Gastroesophageal sphincter (tissue), 4 donors: ENCODE measurements around the gene TCERG1. TPM values are rescaled to one million over a fixed set of nuclear protein-coding genes. Genes with fewer than 3 reads are reported as not detected.

Experiments
- ATAC-seq: fragments of 150-250 bp; one replicate; pipeline ENCODE4 v1.9.1; 2016; ENCODE audit warnings: mild to moderate bottlenecking, moderate library complexity
- H3K27ac ChIP-seq, 4 donors: fragments of 200-600 bp; sonication (generic) in 3 of 4; 1 replicate in 3 of 4; 2 replicates in 1 of 4; pipeline ENCODE4 v1.5.1; 2016 to 2019
- H3K27me3 ChIP-seq: fragments of 200-600 bp; sonication (generic); one replicate; pipeline ENCODE4 v1.5.1; 2019
- H3K36me3 ChIP-seq, 2 donors: fragments of 200-600 bp; sonication (generic); one replicate each; pipeline ENCODE4 v1.5.1; 2019; ENCODE audit warnings: control low read depth in 1 of 2
- H3K4me1 ChIP-seq, 3 donors: fragments of 200-600 bp; sonication (generic); 1 replicate in 2 of 3; 2 replicates in 1 of 3; pipeline ENCODE4 v1.5.1; 2016 to 2019; ENCODE audit warnings: control low read depth in 2 of 3
- H3K4me3 ChIP-seq, 2 donors: fragments of 200-600 bp; sonication (generic); one replicate each; pipeline ENCODE4 v1.5.1; 2019; ENCODE audit warnings: mild to moderate bottlenecking in 1 of 2, moderate library complexity in 1 of 2
- H3K9me3 ChIP-seq, 3 donors: fragments of 200-600 bp; sonication (generic); one replicate each; pipeline ENCODE4 v1.5.1; 2017 to 2019; ENCODE audit warnings: control low read depth in 2 of 3
- CTCF ChIP-seq, 4 experiments: fragments of 200-600 bp in 2 of 4; fragments of 450-650 bp in 2 of 4; sonication (generic) in 1 of 4; IDR thresholded peaks; one replicate each; pipeline ENCODE4 v1.5.1; 2017 to 2019; ENCODE audit warnings: antibody characterized with exemption in 4 of 4, mild to moderate bottlenecking in 2 of 4, moderate library complexity in 2 of 4
- EP300 ChIP-seq: sonication (generic); formaldehyde crosslinking; IDR thresholded peaks from one replicate; pipeline ENCODE4 v1.6.1; 2017; ENCODE audit warnings: antibody characterized with exemption, mild to moderate bottlenecking
- POLR2A ChIP-seq, 2 donors: fragments of 450-650 bp; IDR thresholded peaks; one replicate each; pipeline ENCODE4 v1.6.1; 2017; ENCODE audit warnings: antibody characterized with exemption in 2 of 2, mild to moderate bottlenecking in 2 of 2, moderate library complexity in 1 of 2
- POLR2AphosphoS5 ChIP-seq: sonication (generic); formaldehyde crosslinking; IDR thresholded peaks from one replicate; pipeline ENCODE4 v1.6.1; 2017; ENCODE audit warnings: antibody characterized with exemption
- WGBS, 2 donors: methylation state at CpG; one replicate each; pipeline ENCODE4 v1.1.5; 2018; ENCODE audit warnings: low coverage in 1 of 2; 5-methylcytosine and 5-hydroxymethylcytosine counted together
- total RNA-seq, 4 donors: library from RNA; depleted of rRNA; stranded (reverse); fragments of >200 nt; gene quantifications; one replicate each; pipeline ENCODE4 v1.1.0, GENCODE V29; 2016

Gene TCERG1
- total RNA-seq, 4 donors from 2014 or later, result 19.8 to 66.9 (median 41.2) TPM

- no peaks in the 10 kb centered on the region for H3K27me3 ChIP-seq
- H3K4me1 ChIP-seq, result no peaks in the 10 kb centered on the region
- TF ChIP-seq POLR2AphosphoS5 (no peak), EP300 (no peak), CTCF (IDR thresholded peaks at IDR 0.05) (no peak), POLR2A (IDR thresholded peaks at IDR 0.05) (no peak)
- H3K4me3 ChIP-seq, result no peak overlapping the region
- no peak for ATAC-seq
- 50 to 75% methylated on average over 1 of the region's 1 CpG for WGBS, 2 donors
- H3K9me3 ChIP-seq, result no peaks in the 10 kb centered on the region
- no peak overlapping the region for H3K27ac ChIP-seq
- peaks cover 0 to 92% of the 10 kb centered on the region in 2 donors for H3K36me3 ChIP-seq
Observed at GRCh38 chr5:146461319-146461718, 14.2 kb downstream of the TCERG1 start.

GRCh38 chr5:146463446-146463845 lies 16.3 kb downstream of the TCERG1 start:
- H3K36me3 ChIP-seq, result peaks cover 0 to 80% of the 10 kb centered on the region in 2 donors
- H3K9me3 ChIP-seq, result no peaks in the 10 kb centered on the region
- no peak overlapping the region for H3K27ac ChIP-seq
- peaks cover 0 to 8% (median 0%) of the 10 kb centered on the region in 3 donors for H3K4me1 ChIP-seq
- no peaks in the 10 kb centered on the region for H3K27me3 ChIP-seq
- ATAC-seq, result no peak
- WGBS, 2 donors, result 88 to 95% methylated on average over 6 of the region's 6 CpGs
- TF ChIP-seq POLR2AphosphoS5 (no peak), CTCF (IDR thresholded peaks at IDR 0.05) (no peak), POLR2A (IDR thresholded peaks at IDR 0.05) (no peak), EP300 (no peak)
- no peak overlapping the region for H3K4me3 ChIP-seq

GRCh38 chr5:146466521-146467349 lies 19.6 kb downstream of the TCERG1 start:
- TF ChIP-seq POLR2A (IDR thresholded peaks at IDR 0.05) (no peak), CTCF (IDR thresholded peaks at IDR 0.05) (peak in 1 of 4 experiments; percentile 4)
- no peaks in the 10 kb centered on the region for H3K9me3 ChIP-seq
- no peak overlapping the region for H3K4me3 ChIP-seq
- peaks cover 5 to 74% of the 10 kb centered on the region in 2 donors for H3K36me3 ChIP-seq
- 47 to 57% methylated on average over 3 of the region's 3 CpGs for WGBS, 2 donors
- H3K27me3 ChIP-seq, result no peaks in the 10 kb centered on the region
- no peak overlapping the region for H3K27ac ChIP-seq
- no peak for ATAC-seq
- H3K4me1 ChIP-seq, result peaks cover 0 to 8% (median 0%) of the 10 kb centered on the region in 3 donors

GRCh38 chr5:146467760-146468159 lies 20.6 kb downstream of the TCERG1 start:
- ATAC-seq, result no peak
- Histone ChIP-seq H3K27ac (no peak overlapping the region), H3K4me1 (peaks cover 0 to 8% (median 0%) of the 10 kb centered on the region in 3 donors), H3K4me3 (no peak overlapping the region), H3K9me3 (no peaks in the 10 kb centered on the region), H3K27me3 (no peaks in the 10 kb centered on the region), H3K36me3 (peaks cover 5 to 76% of the 10 kb centered on the region in 2 donors)
- 83% methylated on average over 1 of the region's 1 CpG; no CpG with 5 or more reads in 1 of the 2 donors for WGBS, 2 donors
- TF ChIP-seq POLR2AphosphoS5 (no peak), EP300 (no peak), CTCF (IDR thresholded peaks at IDR 0.05) (no peak), POLR2A (IDR thresholded peaks at IDR 0.05) (no peak)

GRCh38 chr5:146474065-146474464 lies 26.9 kb downstream of the TCERG1 start:
- WGBS, 2 donors, result 88% methylated on average over 1 of the region's 1 CpG; no CpG with 5 or more reads in 1 of the 2 donors
- H3K9me3 ChIP-seq, result no peaks in the 10 kb centered on the region
- H3K27me3 ChIP-seq, result no peaks in the 10 kb centered on the region
- no peak overlapping the region for H3K27ac ChIP-seq
- H3K36me3 ChIP-seq, result peaks cover 9 to 97% of the 10 kb centered on the region in 2 donors
- H3K4me1 ChIP-seq, result no peaks in the 10 kb centered on the region
- no peak overlapping the region for H3K4me3 ChIP-seq
- TF ChIP-seq POLR2AphosphoS5, result no peak
- TF ChIP-seq POLR2A (IDR thresholded peaks at IDR 0.05), result no peak
- TF ChIP-seq CTCF (IDR thresholded peaks at IDR 0.05), result no peak
- no peak for TF ChIP-seq EP300
- no peak for ATAC-seq
